ENCODE data around the gene BTBD19. TPM values are rescaled to one million over a fixed set of nuclear protein-coding genes. Genes with fewer than 3 reads are reported as not detected.
"Not testable (repeated sequence)": the region's sequence is repeated elsewhere in the genome, so short reads cannot be mapped to it uniquely, and the experiment has no call there.

BTBD19 gene
- total RNA-seq, 2 experiments from 2014 or later, result 4.5 to 8.8 TPM

GRCh38 chr1:44803062-44803311 lies 5.3 kb upstream of the BTBD19 start:
- Mint-ChIP-seq H3K4me1 (ENCODE audit: low read depth) (peaks cover 67% of the 10 kb centered on the region), H3K27ac (peak overlapping the region; percentile 70), H3K36me3 (ENCODE audit: low read depth) (peaks cover 58% of the 10 kb centered on the region), H3K27me3 (ENCODE audit: low read depth) (no peaks in the 10 kb centered on the region), H3K9me3 (ENCODE audit: insufficient read depth) (no peaks in the 10 kb centered on the region), H3K4me3 (peak overlapping the region; percentile 96)
- DNase-seq (no peak), ATAC-seq (no peak)
- ChIA-PET CTCF (interaction anchor here (0.9 kb wide), 1 partner anchor 16 kb away, joined by 4 read pairs; no protein-coding TSS in a partner anchor), POLR2A (interaction anchor here (0.9 to 16.7 kb wide), 5 partner anchors 8 to 81 kb away, joined by 3 to 713 read pairs (median 10); partner anchors contain the start of genes BTBD19 and DYNLT4)

- POLR2A ChIA-PET, result interaction anchor here (1.9 to 16.7 kb wide), 4 partner anchors 10 to 82 kb away, joined by 9 to 713 read pairs (median 11); no protein-coding TSS in a partner anchor
- Mint-ChIP-seq H3K9me3 (ENCODE audit: insufficient read depth) (no peaks in the 10 kb centered on the region), H3K36me3 (ENCODE audit: low read depth) (peaks cover 62% of the 10 kb centered on the region), H3K27ac (peak overlapping the region; percentile 70), H3K4me1 (ENCODE audit: low read depth) (peaks cover 69% of the 10 kb centered on the region), H3K4me3 (peak overlapping the region; percentile 96), H3K27me3 (ENCODE audit: low read depth) (no peaks in the 10 kb centered on the region)
- no peak for DNase-seq
- ATAC-seq, result no peak
- CTCF ChIA-PET, result no interaction called here
Observed at GRCh38 chr1:44803312-44804095, 4.8 kb upstream of the BTBD19 start.

DNA sequence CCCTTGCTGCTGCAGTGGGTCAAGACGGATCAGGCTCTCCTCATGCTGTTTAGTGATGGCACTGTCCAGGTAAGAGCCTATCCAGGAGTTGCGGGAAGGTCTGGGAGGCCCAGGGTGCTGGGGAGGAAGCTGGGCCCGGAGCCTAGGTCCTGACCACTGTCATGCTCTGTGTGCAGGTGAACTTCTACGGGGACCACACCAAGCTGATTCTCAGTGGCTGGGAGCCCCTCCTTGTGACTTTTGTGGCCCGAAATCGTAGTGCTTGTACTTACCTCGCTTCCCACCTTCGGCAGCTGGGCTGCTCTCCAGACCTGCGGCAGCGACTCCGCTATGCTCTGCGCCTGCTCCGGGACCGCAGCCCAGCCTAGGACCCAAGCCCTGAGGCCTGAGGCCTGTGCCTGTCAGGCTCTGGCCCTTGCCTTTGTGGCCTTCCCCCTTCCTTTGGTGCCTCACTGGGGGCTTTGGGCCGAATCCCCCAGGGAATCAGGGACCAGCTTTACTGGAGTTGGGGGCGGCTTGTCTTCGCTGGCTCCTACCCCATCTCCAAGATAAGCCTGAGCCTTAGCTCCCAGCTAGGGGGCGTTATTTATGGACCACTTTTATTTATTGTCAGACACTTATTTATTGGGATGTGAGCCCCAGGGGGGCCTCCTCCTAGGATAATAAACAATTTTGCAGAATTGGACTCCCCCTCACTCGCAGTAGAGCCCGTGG lies 2.9 kb upstream of the BTBD19 start:
- ChIA-PET POLR2A (interaction anchor here (1.7 to 16.7 kb wide), 6 partner anchors 8 to 84 kb away, joined by 4 to 713 read pairs (median 28); partner anchors contain the start of genes RNU5D-1 and RPS8), CTCF (interaction anchor here (1.1 kb wide), 1 partner anchor 8 kb away, joined by 3 read pairs; no protein-coding TSS in a partner anchor)
- Mint-ChIP-seq H3K36me3 (ENCODE audit: low read depth) (peaks cover 75% of the 10 kb centered on the region), H3K27ac (peak overlapping the region; percentile 68), H3K4me1 (ENCODE audit: low read depth) (peaks cover 76% of the 10 kb centered on the region), H3K27me3 (ENCODE audit: low read depth) (no peaks in the 10 kb centered on the region), H3K4me3 (no peak overlapping the region), H3K9me3 (ENCODE audit: insufficient read depth) (no peaks in the 10 kb centered on the region)
- ATAC-seq, result no peak
- no peak for DNase-seq

DNA sequence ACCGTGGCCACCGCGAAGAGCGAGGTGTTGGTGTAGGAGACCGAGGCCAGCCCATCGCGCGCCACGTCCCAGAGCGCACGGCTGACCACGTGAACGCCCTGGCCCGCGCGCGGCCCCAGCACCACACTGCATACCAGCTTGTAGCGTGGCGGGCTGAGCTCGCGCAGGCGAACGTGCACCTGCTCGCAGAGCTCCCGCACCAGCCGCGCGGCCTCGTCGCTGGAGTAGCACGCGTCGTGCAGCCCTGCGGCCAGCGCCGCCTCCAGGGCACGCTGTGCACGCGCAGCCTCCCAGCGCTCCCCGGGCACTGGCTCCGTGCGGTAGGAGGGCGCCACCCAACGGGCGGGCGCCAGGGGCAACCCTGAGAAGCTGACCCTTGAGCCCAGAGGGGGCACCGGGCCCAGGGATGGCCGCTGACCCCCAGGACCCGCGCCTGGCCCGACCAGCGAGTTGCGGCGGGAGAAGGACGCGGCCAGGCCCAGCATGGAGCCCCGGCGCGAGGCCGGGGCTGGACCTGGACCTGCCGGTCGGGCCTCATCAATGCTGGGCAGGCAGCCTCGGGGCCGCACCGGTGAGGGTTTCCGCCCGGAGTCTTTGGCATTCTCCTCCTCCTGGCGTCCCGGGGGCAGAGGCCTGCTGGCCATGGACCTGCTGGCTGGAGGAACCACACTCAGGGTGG lies 2.2 kb upstream of the BTBD19 start:
- DNase-seq (no peak), ATAC-seq (no peak)
- no peaks in the 10 kb centered on the region for H3K9me3 Mint-ChIP-seq (ENCODE audit: insufficient read depth)
- peaks cover 74% of the 10 kb centered on the region for H3K36me3 Mint-ChIP-seq (ENCODE audit: low read depth)
- H3K4me3 Mint-ChIP-seq, result no peak overlapping the region
- ChIA-PET CTCF (interaction anchor here (1.0 to 4.1 kb wide), 4 partner anchors 8 to 22 kb away, joined by 3 to 20 read pairs (median 3); partner anchors contain the start of gene BEST4), POLR2A (interaction anchor here (0.7 to 16.7 kb wide), 9 partner anchors 7 to 85 kb away, joined by 3 to 713 read pairs (median 44); partner anchors contain the start of genes PLK3, RNU5D-1 and RPS8)
- peaks cover 83% of the 10 kb centered on the region for H3K4me1 Mint-ChIP-seq (ENCODE audit: low read depth)
- H3K27me3 Mint-ChIP-seq (ENCODE audit: low read depth), result no peaks in the 10 kb centered on the region
- H3K27ac Mint-ChIP-seq, result peak overlapping the region; percentile 100

DNA sequence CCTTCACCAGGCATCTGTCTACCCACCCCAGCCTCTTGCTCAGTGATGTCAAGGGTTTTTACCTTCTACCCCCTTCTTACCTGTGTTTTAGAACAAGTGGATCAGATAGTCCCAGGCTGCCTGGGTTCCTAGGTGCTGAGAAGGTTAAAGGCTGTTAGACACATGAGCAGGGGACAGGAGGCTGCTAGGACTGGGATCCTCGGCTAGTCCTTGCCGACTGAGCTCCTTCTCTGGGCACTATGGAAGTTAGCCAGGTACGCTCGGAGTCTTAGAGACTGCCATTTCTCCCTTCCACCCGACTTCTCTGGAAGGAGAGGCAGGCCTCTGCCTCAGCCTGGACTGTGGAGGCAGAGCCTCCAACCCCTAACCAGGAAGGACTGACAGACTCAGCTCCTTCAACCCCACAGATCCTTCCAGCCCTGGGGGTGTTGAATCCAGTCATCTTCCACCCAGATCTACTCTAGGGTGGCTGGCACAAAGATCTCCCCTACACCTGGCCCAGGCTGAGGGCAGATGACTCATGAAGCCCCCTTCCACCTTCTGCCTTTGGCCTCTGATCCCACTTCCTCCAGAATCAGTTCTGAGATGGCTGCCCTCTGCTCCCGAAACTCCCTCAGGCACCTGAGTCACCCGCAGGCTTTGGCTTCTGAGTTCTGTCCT lies 1.5 kb upstream of the BTBD19 start, which contains the start of gene DYNLT4:
DYNLT4 (minus strand) TSS at position 648 of the 660 bp plus-strand sequence. CDS start 683 bp downstream, outside the sequence.
- Mint-ChIP-seq H3K27me3 (ENCODE audit: low read depth) (no peaks in the 10 kb centered on the region), H3K9me3 (ENCODE audit: insufficient read depth) (no peaks in the 10 kb centered on the region), H3K4me3 (peak within 1 kb of the TSS; percentile 65), H3K27ac (peak within 1 kb of the TSS; percentile 100), H3K36me3 (ENCODE audit: low read depth) (peaks cover 75% of the 10 kb centered on the region), H3K4me1 (ENCODE audit: low read depth) (peaks cover 87% of the 10 kb centered on the region)
- no peak for DNase-seq
- CTCF ChIA-PET, result interaction anchor here (1.0 to 4.1 kb wide), 4 partner anchors 8 to 22 kb away, joined by 3 to 20 read pairs (median 5); partner anchors contain the start of gene BEST4
- POLR2A ChIA-PET, result interaction anchor here (0.7 to 16.7 kb wide), 9 partner anchors 7 to 533 kb away, joined by 3 to 713 read pairs (median 44); partner anchors contain the start of genes HECTD3, MUTYH, PLK3 and RNU5D-1
- ATAC-seq, result peak; percentile 4

DNA sequence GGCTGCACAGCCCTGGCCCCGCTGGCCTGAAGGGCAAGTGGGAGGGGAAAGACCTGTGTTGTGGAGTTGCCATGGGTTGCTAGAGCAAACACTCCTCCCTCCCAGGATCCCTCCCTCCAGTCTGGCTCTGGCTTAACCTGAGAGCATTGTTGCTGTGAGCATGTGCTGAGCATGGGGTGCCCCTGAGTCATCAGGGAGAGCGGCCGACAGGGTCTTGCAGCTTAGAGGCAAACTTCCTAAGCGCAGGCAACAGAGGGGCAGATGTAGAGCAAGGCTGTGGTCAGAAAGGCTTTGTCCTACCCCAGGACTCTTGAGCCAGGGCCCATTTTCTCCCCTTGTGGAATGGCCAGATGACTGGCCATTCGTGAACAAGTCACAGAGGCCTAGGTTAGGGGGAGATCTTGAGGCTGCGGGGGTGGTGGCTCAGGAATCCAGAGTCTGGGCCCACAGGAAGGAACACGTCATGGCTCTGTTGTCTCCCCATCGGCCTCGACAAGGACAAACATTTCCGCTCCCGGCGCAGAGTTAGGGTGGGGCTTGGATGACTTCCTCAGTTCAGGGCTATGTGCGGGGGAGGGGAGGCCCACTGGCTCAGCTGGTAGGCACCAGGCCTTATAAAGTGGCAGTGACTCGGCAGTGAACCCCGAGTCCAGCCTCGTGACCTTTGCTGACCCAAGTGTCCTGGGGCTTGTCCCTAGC lies 810 bp upstream of the BTBD19 start:
- Mint-ChIP-seq H3K4me3 (peak overlapping the region; percentile 65), H3K9me3 (ENCODE audit: insufficient read depth) (no peaks in the 10 kb centered on the region), H3K27me3 (ENCODE audit: low read depth) (no peaks in the 10 kb centered on the region), H3K36me3 (ENCODE audit: low read depth) (peaks cover 68% of the 10 kb centered on the region), H3K27ac (peak overlapping the region; percentile 100), H3K4me1 (ENCODE audit: low read depth) (peaks cover 87% of the 10 kb centered on the region)
- POLR2A ChIA-PET, result interaction anchor here (0.6 to 16.7 kb wide), 11 partner anchors 8 to 532 kb away, joined by 3 to 713 read pairs (median 24); partner anchors contain the start of genes HECTD3, MUTYH, PLK3 and RNU5D-1
- ATAC-seq, result peak; percentile 52
- CTCF ChIA-PET, result interaction anchor here (1.5 to 4.1 kb wide), 5 partner anchors 7 to 76 kb away, joined by 3 to 66 read pairs (median 13); partner anchors contain the start of genes PLK3 and RNU5D-1
- DNase-seq, result peak; percentile 94

DNA sequence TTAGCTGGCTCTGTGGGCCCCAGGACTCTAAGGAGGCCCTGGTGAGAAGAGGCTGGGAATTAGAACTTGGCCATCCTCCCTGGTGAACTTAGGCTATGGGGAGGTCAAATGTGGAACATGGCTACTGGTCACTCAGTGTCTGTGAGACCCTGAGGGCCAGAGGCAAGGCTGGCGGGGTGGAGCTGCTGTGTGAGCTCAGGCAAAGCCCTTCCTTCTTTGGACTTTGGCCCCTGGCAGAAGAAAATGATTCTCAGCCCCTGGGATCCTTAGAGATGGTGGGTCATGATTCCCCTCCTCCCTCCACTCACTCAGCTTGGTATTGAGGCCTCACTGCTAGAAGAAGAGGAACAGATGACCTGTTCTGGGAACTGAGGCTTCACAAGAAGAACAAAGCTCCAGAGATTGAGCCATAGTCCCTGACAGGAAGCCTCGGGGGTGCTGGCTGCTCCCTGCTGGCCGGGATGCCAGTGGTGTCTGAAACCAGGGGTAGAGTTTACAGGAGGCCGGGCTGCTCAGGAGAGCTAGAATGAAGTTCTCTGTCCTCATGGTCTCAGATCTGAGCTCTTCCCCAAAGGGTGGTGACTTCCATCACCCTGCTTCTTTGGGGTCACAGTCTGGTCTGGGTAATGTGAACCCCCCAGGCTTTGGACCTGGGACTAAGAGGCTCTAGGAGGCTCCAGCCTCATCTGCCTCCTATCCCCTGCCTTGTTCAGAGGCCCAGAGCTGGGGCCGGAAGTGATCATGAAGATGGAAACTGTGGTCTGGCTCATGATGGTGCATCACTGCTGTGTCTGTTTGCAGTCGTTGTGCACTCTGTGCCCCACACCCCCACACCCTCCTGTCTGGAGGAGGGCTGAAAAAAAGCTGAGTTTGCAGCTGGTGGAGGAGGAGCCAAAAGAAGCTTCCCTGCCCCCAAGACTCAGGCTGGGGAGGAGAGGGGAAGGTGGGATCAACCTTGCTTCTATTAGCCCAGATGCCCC lies 905 bp downstream of the BTBD19 start:
- Mint-ChIP-seq H3K9me3 (ENCODE audit: insufficient read depth) (no peaks in the 10 kb centered on the region), H3K36me3 (ENCODE audit: low read depth) (peaks cover 59% of the 10 kb centered on the region), H3K4me1 (ENCODE audit: low read depth) (peaks cover 82% of the 10 kb centered on the region), H3K27me3 (ENCODE audit: low read depth) (no peaks in the 10 kb centered on the region), H3K4me3 (peak overlapping the region; percentile 65), H3K27ac (peak overlapping the region; percentile 100)
- ChIA-PET CTCF (interaction anchor here (1.0 to 4.1 kb wide), 12 partner anchors 9 to 494 kb away, joined by 3 to 66 read pairs (median 7); partner anchors contain the start of genes HECTD3, PLK3, RNU5D-1 and UROD), POLR2A (interaction anchor here (0.5 to 16.7 kb wide), 22 partner anchors 10 to 1256 kb away, joined by 3 to 713 read pairs (median 6); partner anchors contain the start of genes EIF2B3, HECTD3, KIF2C and PLK3)
- DNase-seq (peak; percentile 95), ATAC-seq (peak; percentile 59)

DNA sequence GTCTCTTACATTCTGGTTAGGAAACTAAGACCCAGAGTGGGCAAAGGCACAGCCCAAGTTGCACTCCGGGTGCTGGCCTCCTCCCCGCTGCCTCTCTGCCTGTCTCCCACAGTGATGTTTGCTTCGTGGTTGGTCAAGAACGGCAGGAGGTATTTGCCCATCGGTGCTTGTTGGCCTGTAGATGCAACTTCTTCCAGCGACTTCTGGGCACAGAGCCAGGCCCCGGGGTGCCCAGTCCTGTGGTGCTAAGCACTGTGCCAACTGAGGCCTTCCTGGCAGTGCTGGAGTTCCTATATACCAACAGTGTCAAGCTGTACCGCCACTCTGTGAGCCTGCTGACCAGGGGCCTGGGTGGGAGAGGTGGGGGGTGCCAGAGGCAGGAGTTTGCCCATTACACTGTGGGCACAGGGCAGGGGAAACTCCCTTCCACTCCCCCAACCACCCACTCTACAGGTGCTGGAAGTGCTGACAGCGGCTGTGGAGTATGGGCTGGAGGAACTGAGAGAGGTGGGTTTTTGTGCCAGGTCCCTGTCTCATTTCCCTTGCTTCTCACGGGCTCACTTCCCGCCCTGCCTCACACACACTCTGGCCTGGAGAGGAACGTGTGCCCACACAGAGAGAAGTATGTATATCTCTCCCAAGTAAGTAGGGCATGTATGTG lies 1.9 kb downstream of the BTBD19 start:
- Mint-ChIP-seq H3K4me1 (ENCODE audit: low read depth) (peaks cover 87% of the 10 kb centered on the region), H3K36me3 (ENCODE audit: low read depth) (peaks cover 57% of the 10 kb centered on the region), H3K4me3 (peak overlapping the region; percentile 18), H3K9me3 (ENCODE audit: insufficient read depth) (no peaks in the 10 kb centered on the region), H3K27ac (peak overlapping the region; percentile 100), H3K27me3 (ENCODE audit: low read depth) (no peaks in the 10 kb centered on the region)
- CTCF ChIA-PET, result interaction anchor here (1.2 to 4.1 kb wide), 11 partner anchors 9 to 201 kb away, joined by 3 to 66 read pairs (median 8); partner anchors contain the start of genes HECTD3, PLK3, RNU5D-1 and UROD
- POLR2A ChIA-PET, result interaction anchor here (0.5 to 16.7 kb wide), 17 partner anchors 10 to 529 kb away, joined by 3 to 713 read pairs (median 8); partner anchors contain the start of genes EIF2B3, HECTD3, KIF2C and PLK3
- DNase-seq (no peak), ATAC-seq (no peak)

- not testable (repeated sequence) for DNase-seq; H3K27me3 Mint-ChIP-seq (ENCODE audit: low read depth); H3K9me3 Mint-ChIP-seq (ENCODE audit: insufficient read depth); ATAC-seq; H3K4me3 Mint-ChIP-seq
- ChIA-PET POLR2A (interaction anchor here (0.7 to 16.7 kb wide), 6 partner anchors 10 to 89 kb away, joined by 4 to 713 read pairs (median 90); partner anchors contain the start of genes PLK3 and RPS8), CTCF (interaction anchor here (3.4 to 4.1 kb wide), 2 partner anchors 9 to 10 kb away, joined by 34 to 66 read pairs; partner anchors contain the start of gene PLK3)
- peaks cover 55% of the 10 kb centered on the region for H3K36me3 Mint-ChIP-seq (ENCODE audit: low read depth)
- H3K27ac Mint-ChIP-seq, result peak overlapping the region; percentile 100
- H3K4me1 Mint-ChIP-seq (ENCODE audit: low read depth), result peaks cover 83% of the 10 kb centered on the region
Observed at GRCh38 chr1:44810762-44811105, 2.4 kb downstream of the BTBD19 start.
